Dermis blood vessel endothelial cell (primary cell): Measurements from ENCODE around the gene FCAMR. TPM values are rescaled to one million over a fixed set of nuclear protein-coding genes. Genes with fewer than 3 reads are reported as not detected.
A peak's percentile ranks its signal among the peaks of the same experiment; 100 is the strongest.

ENCODE experiments used
- DNase-seq: peaks from one replicate; pipeline ENCODE4 v3.0.0; 2010
- total RNA-seq: library from RNA; depleted of rRNA; stranded (reverse); fragments of >200 nt; gene quantifications from 2 replicates; pipeline ENCODE4 v1.2.3, GENCODE V29; 2014

FCAMR gene
- total RNA-seq, 1 donor from 2014 or later: not detected

GRCh38 chr1:206955476-206956451, 14.5 kb downstream of the FCAMR start:
- no peak for DNase-seq

- no peak for DNase-seq
Measured at GRCh38 chr1:206954459-206955342, 15.6 kb downstream of the FCAMR start.

- no peak for DNase-seq
Measured at GRCh38 chr1:206953626-206954025, 16.6 kb downstream of the FCAMR start.

GRCh38 chr1:206953126-206953525, 17.1 kb downstream of the FCAMR start:
- DNase-seq: no peak

- no peak for DNase-seq
Measured at GRCh38 chr1:206952171-206952570, 18.1 kb downstream of the FCAMR start.

GRCh38 chr1:206951318-206952100, 18.8 kb downstream of the FCAMR start:
- DNase-seq: no peak

GRCh38 chr1:206949641-206950040, 20.6 kb downstream of the FCAMR start:
- no peak for DNase-seq

GRCh38 chr1:206949208-206949607, 21.1 kb downstream of the FCAMR start:
- DNase-seq: no peak

GRCh38 chr1:206947255-206947654, 23.0 kb downstream of the FCAMR start:
- DNase-seq: no peak

- no peak for DNase-seq
Measured at GRCh38 chr1:206946261-206946660, 24.0 kb downstream of the FCAMR start, which contains the start of gene PIGR. Gene PIGR, minus strand, starts transcription at chr1:206946466. Its CDS starts 5,935 bp downstream, at chr1:206940531.

- DNase-seq: no peak
Measured at GRCh38 chr1:206945779-206946178, 24.5 kb downstream of the FCAMR start.

- DNase-seq: no peak
Measured at GRCh38 chr1:206944703-206945102, 25.6 kb downstream of the FCAMR start.

GRCh38 chr1:206941766-206942418, 28.4 kb downstream of the FCAMR start:
- no peak for DNase-seq

GRCh38 chr1:206940588-206940936, 29.7 kb downstream of the FCAMR start:
- DNase-seq: no peak

- DNase-seq: no peak
Measured at GRCh38 chr1:206939841-206940587, 30.2 kb downstream of the FCAMR start.

- no peak for DNase-seq
Measured at GRCh38 chr1:206939131-206939530, 31.1 kb downstream of the FCAMR start.

- no peak for DNase-seq
Measured at GRCh38 chr1:206937425-206937824, 32.8 kb downstream of the FCAMR start.

GRCh38 chr1:206935491-206936067, 34.7 kb downstream of the FCAMR start:
- DNase-seq: peak; percentile 54

- DNase-seq: peak; percentile 49
Measured at GRCh38 chr1:206933333-206933945, 36.8 kb downstream of the FCAMR start.

GRCh38 chr1:206932177-206932576, 38.1 kb downstream of the FCAMR start:
- DNase-seq: no peak
